ENCODE data around the gene UBE2B. TPM values are rescaled to one million over a fixed set of nuclear protein-coding genes. Genes with fewer than 3 reads are reported as not detected.

UBE2B gene
- polyA plus RNA-seq, 1 donor from 2014 or later = 128 TPM

GRCh38 chr5:134417707-134418106 lies 46.3 kb downstream of the UBE2B start:
- no peaks in the 10 kb centered on the region for H3K27me3 ChIP-seq (ENCODE audit: insufficient read depth, low read depth, low read length)
- no peak overlapping the region for H3K4me3 ChIP-seq (ENCODE audit: low read length)
- no peak for TF ChIP-seq REST (IDR thresholded peaks at IDR 0.05; ENCODE audit: borderline replicate concordance)
- no peak for TF ChIP-seq TAF1 (IDR thresholded peaks at IDR 0.05; ENCODE audit: low read depth)
- no peak for TF ChIP-seq POLR2AphosphoS5 (IDR thresholded peaks at IDR 0.05)
- no peak for TF ChIP-seq MXI1 (conservative IDR thresholded peaks at IDR 0.05; ENCODE audit: poor library complexity, severe bottlenecking)
- no peak for TF ChIP-seq SMC3 (conservative IDR thresholded peaks at IDR 0.05; ENCODE audit: poor library complexity)
- TF ChIP-seq EZH2 (IDR thresholded peaks at IDR 0.05; ENCODE audit: borderline replicate concordance, insufficient read depth, low read length, poor library complexity, severe bottlenecking) = no peak
- no peak for TF ChIP-seq CTCF (IDR thresholded peaks at IDR 0.05; ENCODE audit: poor library complexity, severe bottlenecking)
- TF ChIP-seq RAD21 (conservative IDR thresholded peaks at IDR 0.05) = no peak
- TF ChIP-seq EP300 (conservative IDR thresholded peaks at IDR 0.05; ENCODE audit: poor library complexity, severe bottlenecking) = no peak
- H3K4me2 ChIP-seq (ENCODE audit: low read length) = no peak overlapping the region
- H3K27ac ChIP-seq (ENCODE audit: low read length) = no peak overlapping the region
- no peaks in the 10 kb centered on the region for H3K9me2 ChIP-seq (ENCODE audit: insufficient read depth, low read length)
- H3K9ac ChIP-seq (ENCODE audit: low read length) = no peak overlapping the region
- H2AFZ ChIP-seq (ENCODE audit: low read depth, low read length) = no peak overlapping the region
- no peaks in the 10 kb centered on the region for H3K36me3 ChIP-seq (ENCODE audit: insufficient read depth, low read length)
- H3F3A ChIP-seq (ENCODE audit: insufficient read depth, low read length, poor library complexity, severe bottlenecking) = no peaks in the 10 kb centered on the region
- H3K9me3 ChIP-seq (ENCODE audit: low read length) = no peaks in the 10 kb centered on the region
- no peaks in the 10 kb centered on the region for H4K20me1 ChIP-seq (ENCODE audit: insufficient read depth)
- no peaks in the 10 kb centered on the region for H3K79me2 ChIP-seq (replicated peaks; ENCODE audit: insufficient read depth, low read length)

GRCh38 chr5:134418958-134419357 lies 47.6 kb downstream of the UBE2B start:
- Histone ChIP-seq H4K20me1 (ENCODE audit: insufficient read depth) (no peaks in the 10 kb centered on the region), H3K9ac (ENCODE audit: low read length) (no peak overlapping the region), H3K36me3 (ENCODE audit: insufficient read depth, low read length) (no peaks in the 10 kb centered on the region), H3K27me3 (ENCODE audit: insufficient read depth, low read depth, low read length) (no peaks in the 10 kb centered on the region), H3K9me2 (ENCODE audit: insufficient read depth, low read length) (no peaks in the 10 kb centered on the region), H3K9me3 (ENCODE audit: low read length) (no peaks in the 10 kb centered on the region), H3K27ac (ENCODE audit: low read length) (no peak overlapping the region), H3K79me2 (replicated peaks; ENCODE audit: insufficient read depth, low read length) (no peaks in the 10 kb centered on the region), H3K4me3 (ENCODE audit: low read length) (no peak overlapping the region), H3F3A (ENCODE audit: insufficient read depth, low read length, poor library complexity, severe bottlenecking) (no peaks in the 10 kb centered on the region), H3K4me2 (ENCODE audit: low read length) (no peak overlapping the region), H2AFZ (ENCODE audit: low read depth, low read length) (no peak overlapping the region)
- TF ChIP-seq REST (IDR thresholded peaks at IDR 0.05; ENCODE audit: borderline replicate concordance) (no peak), TAF1 (IDR thresholded peaks at IDR 0.05; ENCODE audit: low read depth) (no peak), EZH2 (IDR thresholded peaks at IDR 0.05; ENCODE audit: borderline replicate concordance, insufficient read depth, low read length, poor library complexity, severe bottlenecking) (no peak), SMC3 (conservative IDR thresholded peaks at IDR 0.05; ENCODE audit: poor library complexity) (no peak), RAD21 (conservative IDR thresholded peaks at IDR 0.05) (no peak), POLR2AphosphoS5 (IDR thresholded peaks at IDR 0.05) (no peak)
